ENCODE measurements around the gene SCG3.

SCG3 gene

DNA sequence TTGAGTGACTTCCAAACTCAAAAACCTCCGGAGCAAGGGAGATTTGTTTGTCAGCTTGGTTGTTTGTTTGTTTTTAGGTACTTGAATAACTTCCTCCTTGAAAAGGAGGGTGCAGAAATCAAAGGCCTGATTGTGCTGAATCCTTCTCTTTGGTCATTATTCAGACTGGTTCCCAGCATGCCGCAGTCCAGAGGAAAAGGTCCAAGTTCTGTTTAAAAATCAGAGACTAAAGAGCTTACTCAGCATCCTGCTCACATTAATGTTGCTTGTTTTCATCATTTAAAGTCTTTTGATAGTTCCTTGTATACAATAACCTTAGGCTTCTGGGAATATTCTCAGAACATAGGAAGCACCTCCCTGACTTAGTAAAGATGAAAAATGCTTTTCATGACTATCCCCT is 982 bp upstream of the SCG3 start:
- DNase-seq, result no peak

DNA sequence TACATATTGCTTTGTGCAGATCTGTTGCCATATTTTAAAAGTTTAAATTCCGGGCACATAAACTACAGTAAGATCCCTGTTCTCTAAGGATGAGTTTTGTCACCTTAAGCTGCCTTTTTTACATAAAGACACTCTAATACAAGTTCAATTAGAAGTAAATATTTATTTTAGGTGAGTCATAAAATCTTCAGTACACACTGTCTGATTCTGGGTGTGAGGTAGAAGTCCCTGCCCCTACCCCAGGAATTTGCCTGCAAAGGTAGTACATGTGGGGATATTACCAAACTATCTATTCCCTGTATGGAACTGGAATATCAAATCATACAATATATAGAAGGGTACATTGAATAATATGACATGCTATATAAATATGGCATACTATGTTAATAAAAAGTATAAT is 6.3 kb downstream of the SCG3 start:
- no peak for DNase-seq

DNA sequence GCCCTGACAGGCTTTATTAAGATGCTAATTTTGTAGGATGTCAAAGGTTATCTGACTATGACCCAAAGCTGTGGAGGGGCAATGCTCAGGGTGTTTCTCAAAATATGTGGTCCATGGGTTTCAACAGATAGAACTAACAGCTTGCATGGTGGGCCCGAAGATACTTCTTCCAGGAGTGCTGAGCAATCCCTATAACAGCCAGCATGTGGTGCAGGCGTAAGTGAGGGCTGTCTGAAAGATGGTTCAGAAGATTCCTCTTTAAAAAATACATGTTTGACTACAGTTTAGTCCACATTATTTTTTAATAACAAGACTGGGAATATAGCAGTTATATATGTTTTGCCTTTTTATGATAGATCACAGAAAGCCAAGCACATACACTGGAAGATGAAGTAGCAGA is 7.6 kb downstream of the SCG3 start:
- no peak for DNase-seq

- DNase-seq, result no peak
Measured at GRCh38 chr15:51692154-51692553, 10.9 kb downstream of the SCG3 start.

DNA sequence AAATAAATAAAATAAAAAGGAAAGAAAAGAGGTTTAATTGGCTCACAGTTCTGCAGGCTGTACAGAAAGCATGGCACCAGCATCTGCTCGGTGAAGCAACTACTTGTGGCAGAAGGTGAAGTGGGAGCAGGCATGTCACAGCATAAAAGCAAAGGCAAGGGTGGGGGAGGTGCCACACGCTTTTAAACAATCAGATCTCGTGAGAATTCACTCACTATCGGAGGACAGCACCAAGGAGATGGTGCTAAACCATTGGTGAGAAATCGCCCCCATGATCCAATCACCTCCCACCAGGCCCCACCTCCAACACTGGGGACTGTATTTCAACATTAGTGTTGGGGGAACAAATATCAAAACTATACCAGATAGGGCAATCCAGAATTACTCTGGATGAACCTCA is 15.3 kb downstream of the SCG3 start:
- DNase-seq, result no peak

- DNase-seq, result no peak
Measured at GRCh38 chr15:51697163-51697562, 15.9 kb downstream of the SCG3 start.

GRCh38 chr15:51699373-51699772 is 18.1 kb downstream of the SCG3 start:
- no peak for DNase-seq

DNA sequence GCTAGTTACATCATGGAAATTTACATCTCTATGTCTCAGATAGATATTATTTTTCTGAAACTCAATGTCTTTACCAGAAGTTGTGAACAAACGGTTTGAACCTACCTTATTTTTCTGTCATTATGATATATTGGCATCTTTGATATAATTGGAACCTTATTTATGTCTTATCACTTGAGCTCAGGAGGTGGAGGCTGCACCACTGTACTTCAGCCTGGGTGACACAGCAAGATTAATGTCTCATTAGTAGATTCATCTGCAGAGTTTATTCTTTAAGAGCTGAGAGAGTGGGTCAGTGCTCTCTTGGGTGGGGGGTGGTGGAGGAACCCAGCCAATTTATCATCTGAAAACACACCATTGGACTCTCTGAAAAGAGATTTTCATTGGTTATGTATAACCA is 21.4 kb downstream of the SCG3 start:
- DNase-seq, result no peak

DNA sequence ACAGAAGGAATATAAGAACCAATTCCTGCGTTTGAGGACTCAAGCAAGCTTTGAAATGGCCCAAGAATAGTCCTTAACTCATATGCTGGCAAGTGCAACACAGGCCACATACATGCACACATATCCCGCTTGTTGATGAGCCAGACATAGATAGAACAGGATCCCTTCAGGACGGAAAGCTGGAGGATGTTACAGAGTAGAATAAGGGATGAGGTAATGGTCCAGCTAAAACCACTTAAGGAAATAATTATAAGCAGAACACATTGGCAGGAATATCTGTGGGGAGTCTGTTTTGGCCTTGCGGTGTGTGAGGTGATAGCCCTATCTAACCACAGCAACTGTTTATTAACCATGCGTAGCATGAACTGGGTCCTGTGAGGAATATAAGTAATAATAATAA is 25.0 kb downstream of the SCG3 start:
- DNase-seq, result no peak

GRCh38 chr15:51706926-51707608 is 25.8 kb downstream of the SCG3 start:
- no peak for DNase-seq

DNA sequence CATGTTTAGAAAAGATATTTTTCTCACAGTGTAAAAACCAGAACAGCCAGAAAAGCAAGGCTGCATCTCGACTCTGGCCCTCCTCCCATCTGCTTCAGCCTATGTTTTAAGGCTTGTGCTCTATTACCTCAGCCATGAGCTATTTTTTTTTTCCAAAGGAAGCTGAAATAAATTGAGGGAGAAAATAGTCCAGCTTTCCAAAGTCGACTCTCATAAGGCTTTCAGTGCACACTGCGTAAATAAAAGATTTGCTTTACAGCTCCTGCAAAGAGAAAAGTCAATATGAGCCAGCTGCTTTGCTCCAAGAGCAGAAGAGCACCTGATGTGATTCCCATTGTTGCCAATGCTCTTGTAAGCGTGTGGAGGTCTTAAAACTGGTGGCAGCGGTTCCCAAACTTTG is 26.7 kb downstream of the SCG3 start:
- DNase-seq, result no peak

DNA sequence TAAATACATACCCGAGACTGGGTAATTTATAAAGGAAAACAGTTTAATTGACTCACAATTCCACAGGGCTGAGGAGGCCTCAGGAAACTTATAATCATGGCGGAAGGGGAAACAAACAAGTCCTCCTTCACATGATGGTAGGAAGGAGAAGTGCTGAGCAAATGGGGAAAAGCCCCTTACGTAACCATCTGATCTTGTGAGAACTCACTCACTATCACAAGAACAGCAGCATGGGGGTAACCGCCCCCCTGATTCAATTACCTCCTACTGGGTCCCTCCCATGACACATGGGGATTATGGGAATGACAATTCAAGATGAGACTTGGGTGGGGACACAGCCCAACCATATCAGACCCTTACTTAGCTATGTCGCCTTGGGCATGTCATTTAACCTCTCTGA is 27.7 kb downstream of the SCG3 start:
- DNase-seq, result no peak

GRCh38 chr15:51714162-51714561 is 32.9 kb downstream of the SCG3 start:
- DNase-seq, result no peak

- DNase-seq, result no peak
Measured at GRCh38 chr15:51714911-51715310, 33.6 kb downstream of the SCG3 start.

- DNase-seq, result no peak
Measured at GRCh38 chr15:51718219-51718618, 36.9 kb downstream of the SCG3 start.

DNA sequence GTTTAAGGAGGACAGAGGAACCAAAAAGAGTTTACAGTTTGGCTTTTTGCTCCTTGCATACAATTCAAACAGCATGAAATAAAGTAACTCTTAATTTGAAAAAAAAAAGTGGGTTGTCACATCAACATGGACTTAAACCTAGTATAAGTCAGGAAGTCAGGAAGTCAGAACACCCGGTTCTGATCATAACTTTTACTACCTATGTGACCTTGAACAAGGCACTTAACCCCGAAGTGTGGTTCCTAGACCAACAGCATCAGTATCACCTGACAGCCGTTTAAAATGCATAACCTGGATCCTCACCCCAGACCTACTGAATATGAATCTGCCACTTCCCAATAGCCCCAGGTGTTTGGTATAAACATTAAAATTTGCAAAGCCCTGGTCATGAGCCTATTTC is 37.4 kb downstream of the SCG3 start:
- DNase-seq, result no peak

DNA sequence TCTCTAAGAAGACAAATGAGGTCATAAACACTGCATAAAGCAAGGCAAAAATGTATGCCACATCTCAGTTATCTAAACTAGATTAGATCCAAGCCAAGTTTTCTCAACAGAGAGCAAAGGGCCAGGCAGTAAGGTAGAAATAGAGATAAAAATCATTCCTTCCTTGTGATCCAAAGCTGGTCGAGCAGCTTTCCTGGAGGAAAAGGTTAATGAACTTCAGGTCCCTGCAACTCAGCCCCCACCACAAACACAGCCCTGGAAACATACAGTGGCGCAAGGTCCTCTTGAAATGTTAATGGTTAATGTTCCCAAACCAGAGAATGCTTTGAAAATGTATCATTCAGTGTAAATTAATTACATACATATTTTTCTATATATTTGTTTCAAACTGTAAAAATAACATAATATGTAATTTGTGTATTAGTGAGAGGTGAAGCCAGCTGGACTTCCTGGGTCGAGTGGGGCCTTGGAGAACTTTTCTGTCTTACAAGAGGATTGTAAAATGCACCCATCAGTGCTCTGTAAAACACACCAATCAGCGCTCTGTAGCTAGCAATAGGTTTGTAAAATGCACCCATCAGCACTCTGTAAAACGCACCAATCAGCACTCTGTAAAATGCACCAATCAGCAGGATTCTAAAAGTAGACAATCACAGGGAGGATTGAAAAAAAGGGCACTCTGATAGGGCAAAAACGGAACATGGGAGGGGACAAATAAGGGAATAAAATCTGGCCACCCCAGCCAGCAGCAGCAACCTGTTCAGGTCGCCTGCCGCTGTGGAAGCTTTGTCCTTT is 39.1 kb downstream of the SCG3 start:
- no peak for DNase-seq

DNA sequence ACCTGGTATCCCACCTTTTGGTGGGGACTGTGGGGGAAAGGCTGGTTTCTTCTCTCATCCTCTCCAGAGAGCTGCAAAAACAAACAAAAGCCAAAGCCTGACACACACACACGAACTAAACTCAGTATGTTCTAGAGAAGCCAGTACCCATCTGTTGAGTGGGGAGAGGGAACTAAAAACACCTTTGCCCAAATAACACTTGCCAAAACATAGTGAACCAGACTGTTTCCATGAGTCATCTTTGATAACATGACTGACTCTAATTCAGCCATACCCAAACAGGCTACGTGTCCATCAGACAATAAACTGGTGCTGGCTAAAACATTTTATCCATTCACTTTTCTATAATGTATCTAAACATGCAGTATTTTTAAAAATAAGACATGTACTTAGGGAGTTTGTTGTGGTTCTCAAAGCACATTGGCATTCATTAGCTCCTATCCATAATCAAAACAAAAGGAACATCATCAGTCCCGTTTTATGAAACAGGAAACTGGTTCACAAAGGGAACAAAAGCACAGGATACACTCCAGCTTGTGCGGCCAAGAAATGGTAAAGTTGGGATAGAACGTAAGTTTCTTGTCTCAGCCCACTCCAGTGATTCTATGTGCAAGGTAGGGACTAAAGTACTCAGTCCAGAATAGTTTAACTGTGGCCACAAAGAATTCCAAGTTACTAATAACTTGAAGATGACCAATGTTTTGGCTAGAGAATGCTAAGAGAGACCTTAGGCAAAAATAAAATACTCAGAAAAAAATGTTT is 40.1 kb downstream of the SCG3 start:
- no peak for DNase-seq

- no peak for DNase-seq
Measured at GRCh38 chr15:51724199-51724598, 42.9 kb downstream of the SCG3 start.

- DNase-seq, result no peak
Measured at GRCh38 chr15:51724673-51725072, 43.4 kb downstream of the SCG3 start.

DNA sequence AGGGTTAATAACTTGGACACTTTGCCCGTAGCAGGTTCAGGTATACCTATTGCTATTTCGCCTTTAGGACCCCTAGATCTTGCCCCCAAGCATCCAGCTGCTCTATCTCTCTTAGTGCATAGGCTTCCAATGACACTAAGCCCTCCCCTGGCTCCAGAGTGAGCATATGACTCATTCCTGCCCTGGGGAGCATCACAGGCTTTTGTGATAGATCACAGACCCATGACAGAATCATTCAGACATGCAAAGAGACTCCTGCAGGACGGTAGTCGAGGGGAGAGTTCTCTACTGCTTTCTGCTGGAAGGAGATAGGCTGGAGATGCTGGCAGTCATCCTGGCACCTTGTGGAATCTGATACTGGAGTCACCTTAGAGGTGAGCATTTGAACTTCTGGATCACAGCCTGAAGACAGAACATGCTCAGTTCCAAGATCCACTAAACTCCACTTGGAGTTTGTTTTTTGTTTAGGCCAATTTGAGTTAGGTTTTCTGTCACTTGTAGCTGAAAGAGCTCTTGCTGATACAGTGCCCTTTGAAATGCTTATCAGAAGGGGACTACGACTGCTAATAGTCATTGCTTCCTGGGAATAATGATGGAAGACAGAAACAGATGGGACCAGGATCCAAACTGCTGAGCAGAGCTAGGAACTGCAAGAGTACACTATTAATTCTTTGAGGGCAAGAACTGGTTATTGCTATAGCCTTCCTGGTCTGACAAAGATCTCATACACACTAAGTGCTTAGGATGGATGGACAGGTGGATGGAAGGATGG is 45.2 kb downstream of the SCG3 start:
- DNase-seq, result no peak

DNA sequence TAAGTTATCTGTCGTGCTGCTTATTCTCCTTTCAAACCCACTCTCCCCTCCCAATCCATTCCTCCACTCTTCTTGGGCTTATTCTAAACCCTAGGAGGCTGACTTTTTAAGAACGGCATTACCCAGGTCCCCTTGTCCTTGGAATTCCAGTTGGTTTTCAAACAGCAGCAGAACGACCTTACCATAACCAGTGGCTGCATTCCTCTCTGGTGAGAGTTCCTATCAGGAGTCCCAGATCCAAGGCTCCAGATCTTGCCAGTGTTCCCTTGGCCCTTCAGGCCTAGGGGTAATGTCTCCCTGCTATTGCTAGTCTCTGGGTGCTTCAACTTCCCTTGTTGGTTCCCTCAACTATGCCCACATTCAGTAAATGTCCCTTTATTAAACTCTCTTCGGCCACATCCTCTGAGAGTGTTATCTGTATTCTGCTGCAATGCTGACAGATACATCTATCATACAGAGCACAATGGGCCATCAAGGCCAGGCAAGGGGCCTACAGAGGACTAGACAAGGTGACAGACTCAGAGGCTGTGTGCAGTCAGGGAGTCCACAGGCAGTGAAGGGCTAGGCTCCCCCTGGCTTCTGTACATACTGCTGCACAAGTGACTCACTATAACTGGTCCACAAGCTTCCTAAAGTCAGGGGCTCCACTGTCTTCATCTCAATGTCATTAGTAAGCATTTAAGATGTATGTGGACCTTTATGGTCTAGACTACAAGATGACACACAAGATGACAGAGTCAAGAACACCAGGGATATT is 46.0 kb downstream of the SCG3 start:
- DNase-seq, result no peak

Data from CD4-positive, alpha-beta T cell treated with Interleukin-15 for 1 hour (primary cell).